GM18907 (cell line): ENCODE results near the gene KIF1A.

ENCODE experiments used
- ATAC-seq: cut with Tn5 transposase; IDR thresholded peaks from one replicate; pipeline ENCODE4 v1.9.1; 2021; ENCODE audit warnings: mild to moderate bottlenecking, moderate library complexity; ENCODE audit not compliant: unreplicated experiment

KIF1A gene

DNA sequence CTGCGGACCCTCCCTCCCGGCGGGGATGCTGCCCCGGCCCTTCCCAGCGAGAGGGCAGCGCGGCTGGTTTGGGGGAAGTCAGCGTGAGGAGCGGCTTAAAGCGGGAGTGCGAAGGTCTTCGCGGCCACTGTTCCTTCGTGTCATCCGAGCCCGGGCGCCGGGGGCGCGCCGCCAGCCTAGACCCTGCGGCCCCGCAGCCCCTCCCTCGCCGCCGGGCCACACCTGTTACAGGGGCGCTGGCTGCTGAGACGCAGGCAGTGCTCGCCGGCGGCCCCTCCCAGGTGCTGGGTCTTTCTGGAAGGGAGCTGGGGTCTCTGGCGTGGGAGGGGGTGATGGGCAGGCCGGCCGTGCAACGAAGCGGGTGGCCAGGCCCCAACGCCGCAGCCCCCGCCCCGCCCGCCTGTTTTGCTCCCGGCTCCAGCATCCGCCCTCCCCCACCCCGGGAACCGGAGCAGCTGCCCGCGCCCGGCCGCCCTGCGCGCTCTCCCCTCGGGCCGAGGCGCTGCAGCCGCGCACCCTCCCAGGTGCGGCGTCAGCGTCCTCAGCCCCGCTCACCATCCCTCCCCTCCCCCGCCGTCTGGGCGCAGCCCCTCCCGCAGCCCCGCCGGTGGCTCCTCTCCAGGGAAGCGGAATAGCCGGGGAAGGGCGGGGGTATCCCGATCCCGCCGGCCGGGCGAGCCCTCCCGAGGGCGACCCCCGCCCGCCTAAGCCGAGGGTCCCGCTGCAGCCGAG lies 727 bp downstream of the KIF1A start:
- ATAC-seq: no peak

- ATAC-seq: no peak
These were observed 1.5 kb downstream of the KIF1A start for GRCh38 chr2:240818293-240819125.

GRCh38 chr2:240817496-240818292 lies 2.3 kb downstream of the KIF1A start:
- no peak for ATAC-seq

GRCh38 chr2:240816584-240817495 lies 3.2 kb downstream of the KIF1A start:
- ATAC-seq: no peak

DNA sequence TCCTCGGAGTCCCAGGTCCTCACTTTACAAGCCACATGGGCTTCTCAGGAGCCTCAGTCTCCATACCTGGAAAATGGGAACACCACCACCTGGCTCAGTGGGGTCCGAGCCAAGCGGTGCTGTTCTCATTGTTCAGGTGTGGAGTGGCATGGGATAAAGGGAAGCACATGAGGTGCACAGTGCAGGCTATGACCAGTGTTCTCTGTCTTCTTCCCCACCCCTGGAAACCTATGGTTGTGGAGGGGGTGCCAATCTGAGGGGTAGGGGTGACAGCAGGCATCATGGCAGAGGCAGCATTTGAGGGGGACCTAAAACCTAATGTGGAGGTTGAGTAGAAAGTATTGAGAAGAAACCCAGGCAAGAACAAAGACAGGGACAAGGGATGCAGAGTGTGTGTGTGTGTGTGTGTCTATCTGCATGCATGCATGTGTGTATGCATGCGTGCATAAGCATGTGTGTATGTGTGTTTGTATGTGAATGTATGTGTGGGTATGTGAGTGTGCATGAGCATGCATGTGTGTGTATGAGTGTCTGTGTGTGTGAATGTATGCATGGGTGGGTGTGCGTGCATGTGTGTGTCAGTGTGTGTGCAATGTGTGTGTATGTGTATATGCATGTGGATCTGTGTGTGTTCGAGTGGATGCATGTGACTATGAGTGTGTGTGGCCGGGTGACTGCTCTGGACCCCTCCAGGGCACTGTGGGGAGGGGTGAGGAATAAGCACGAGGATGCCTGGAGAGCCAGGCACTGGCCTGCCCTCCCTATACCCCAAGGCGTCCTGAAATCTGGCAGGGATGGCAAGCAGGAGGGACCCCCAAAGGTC lies 4.0 kb downstream of the KIF1A start:
- no peak for ATAC-seq

- no peak for ATAC-seq
These were observed 4.9 kb downstream of the KIF1A start for GRCh38 chr2:240814946-240815760.

DNA sequence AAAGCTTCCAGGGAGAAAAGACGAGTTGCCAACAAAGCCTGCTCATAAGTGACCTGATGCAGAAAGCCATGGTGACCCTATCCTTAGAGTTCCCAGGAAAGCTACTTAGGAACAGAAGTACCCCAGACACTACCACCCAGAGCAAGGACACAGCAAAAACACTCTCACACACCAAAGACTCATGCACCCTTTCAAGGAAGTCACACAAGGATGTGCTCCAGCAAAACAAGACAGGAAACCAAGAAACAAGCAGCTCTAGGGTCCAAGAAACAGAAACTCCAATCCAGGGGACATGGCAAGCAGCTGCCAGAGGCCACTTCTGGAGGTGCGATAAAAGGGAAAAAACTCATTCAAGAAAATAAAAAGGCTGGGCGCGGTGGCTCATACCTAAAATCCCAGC lies 5.7 kb downstream of the KIF1A start:
- ATAC-seq: no peak

GRCh38 chr2:240813231-240813921 lies 6.6 kb downstream of the KIF1A start:
- no peak for ATAC-seq

- no peak for ATAC-seq
These were observed 7.3 kb downstream of the KIF1A start for GRCh38 chr2:240812721-240813120.

DNA sequence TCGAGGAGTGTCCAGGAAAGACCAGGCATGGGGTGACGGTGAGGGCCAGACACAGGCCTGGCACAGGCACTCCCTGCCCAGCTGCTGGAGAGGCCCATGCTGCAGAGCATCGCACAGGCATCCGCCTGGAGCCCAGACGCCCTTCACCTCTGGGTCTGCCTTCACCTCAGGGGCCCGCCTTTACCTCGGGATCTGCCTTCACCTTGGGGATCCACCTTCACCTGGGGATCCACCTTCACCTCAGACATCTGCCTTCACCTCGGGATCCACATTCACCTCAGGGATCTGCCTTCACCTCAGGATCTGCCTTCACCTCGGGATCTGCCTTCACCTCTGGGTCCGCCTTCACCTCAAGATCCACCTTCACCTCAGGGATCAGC lies 7.7 kb downstream of the KIF1A start:
- ATAC-seq: no peak

DNA sequence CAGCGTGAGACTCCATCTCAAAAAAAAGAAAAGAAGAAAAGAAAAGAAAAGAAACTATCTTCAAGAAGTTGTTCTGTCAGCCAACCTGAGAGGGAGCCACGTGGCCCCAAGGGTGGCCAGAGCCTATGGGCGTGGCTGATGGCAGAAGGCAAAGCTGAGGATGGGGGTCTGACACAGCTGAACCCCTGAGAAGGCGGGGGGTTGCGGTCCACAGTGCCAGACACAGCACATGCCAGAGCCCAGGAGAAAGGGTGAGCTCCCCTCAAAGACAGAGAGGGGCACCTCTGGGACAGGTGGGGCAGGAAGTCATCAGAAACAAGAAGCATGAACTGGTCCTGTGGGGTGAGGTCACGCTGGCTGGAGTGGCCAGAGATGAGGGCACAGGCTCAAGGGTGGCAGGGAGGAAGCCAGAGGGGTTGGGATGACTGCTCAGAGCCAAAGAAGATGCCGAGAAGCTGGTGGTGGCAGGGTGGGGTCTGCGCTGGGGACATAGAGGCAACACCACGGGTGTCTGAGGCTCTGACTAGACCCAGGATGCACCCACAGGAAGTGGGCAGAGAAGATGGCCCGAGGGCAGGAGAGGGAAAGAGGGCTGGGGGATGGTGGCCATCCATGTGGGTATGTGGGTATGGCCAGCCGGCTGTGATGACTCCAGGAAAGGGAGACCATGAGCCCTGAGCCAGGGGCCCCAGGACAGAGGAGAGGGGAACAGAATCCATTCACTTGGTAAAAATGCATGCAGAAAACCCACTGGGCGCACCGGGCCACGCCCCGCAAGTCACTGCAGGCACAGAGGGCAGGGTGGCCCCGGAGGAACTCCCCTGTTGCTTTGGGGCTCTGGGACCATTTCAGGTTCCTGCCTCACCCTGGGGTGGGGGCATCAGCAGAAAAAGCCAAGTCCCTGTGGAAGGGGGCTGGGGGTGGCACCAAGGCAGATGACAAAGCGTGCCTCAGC lies 8.4 kb downstream of the KIF1A start:
- no peak for ATAC-seq

DNA sequence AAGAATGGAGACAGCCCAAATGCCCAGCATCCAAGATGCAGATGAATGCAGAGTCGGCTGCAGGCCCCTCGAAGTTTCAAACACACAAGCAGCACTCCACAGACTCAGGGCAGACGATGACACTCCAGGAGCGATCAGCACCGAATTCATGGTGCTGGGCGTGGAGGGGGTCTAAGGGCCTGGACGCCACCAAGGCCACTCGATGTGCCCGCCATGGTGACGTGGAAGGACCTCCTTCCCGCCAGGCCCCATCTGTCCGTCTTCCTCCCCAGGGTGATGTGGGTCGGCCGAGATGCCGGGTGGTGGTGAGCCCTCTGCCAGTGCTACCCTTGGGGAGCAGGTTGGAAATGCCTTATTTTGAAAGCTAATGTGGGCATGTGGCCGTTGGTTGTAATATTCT lies 9.4 kb downstream of the KIF1A start:
- ATAC-seq: no peak

GRCh38 chr2:240810199-240810598 lies 9.8 kb downstream of the KIF1A start:
- no peak for ATAC-seq

GRCh38 chr2:240809276-240809675 lies 10.7 kb downstream of the KIF1A start:
- ATAC-seq: no peak

DNA sequence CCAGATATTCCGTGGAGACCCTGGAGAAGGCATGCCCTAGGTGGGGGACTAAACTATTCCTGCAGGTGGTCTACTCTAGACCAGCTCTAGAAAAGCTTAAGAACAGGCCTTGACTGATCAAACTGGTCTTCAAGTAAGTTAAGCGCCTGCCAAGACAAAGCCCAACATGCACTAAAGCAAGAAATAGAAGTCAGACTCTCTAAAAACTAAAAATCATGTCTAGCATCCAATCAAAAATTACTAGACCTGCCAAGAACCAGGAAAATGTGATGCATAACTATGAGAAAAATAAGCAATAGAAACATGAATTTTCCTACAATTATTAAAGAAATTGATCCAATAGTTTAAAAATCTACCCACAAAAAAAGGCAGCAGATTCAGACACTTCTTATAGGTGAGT lies 13.6 kb downstream of the KIF1A start:
- no peak for ATAC-seq

GRCh38 chr2:240806006-240806405 lies 14.0 kb downstream of the KIF1A start:
- ATAC-seq: no peak

GRCh38 chr2:240803191-240803590 lies 16.8 kb downstream of the KIF1A start:
- ATAC-seq: no peak
